ENCODE data around the gene TTC27. TPM values are rescaled to one million over a fixed set of nuclear protein-coding genes. Genes with fewer than 3 reads are reported as not detected.

TTC27 gene
- polyA plus RNA-seq, 1 experiment = 28.9 TPM

DNA sequence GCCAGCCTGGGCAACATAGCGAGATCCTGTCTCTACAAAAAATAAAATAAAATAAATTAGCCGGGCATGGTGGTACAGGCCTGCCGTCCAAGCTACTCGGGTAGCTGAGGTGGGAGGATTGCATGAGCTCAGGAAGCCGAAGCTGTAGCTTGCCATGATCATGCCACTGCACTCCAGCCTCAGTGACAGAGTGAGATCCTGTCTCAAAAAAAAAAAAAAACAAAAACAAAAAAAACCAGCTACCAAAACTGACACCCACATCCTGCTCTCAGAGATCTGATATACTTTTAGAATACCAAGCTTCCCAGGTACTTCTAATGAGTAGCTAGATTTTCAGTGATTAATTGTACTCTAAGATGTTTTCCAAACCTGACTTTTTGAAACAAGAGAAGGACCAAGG, 74.0 kb downstream of the TTC27 start:
- no peak for DNase-seq (ENCODE audit: low read depth, low spot score)
- no peaks in the 10 kb centered on the region for H3K9me3 ChIP-seq (ENCODE audit: control insufficient read depth, insufficient read depth, low read length)
- TF ChIP-seq, protein P1, sequence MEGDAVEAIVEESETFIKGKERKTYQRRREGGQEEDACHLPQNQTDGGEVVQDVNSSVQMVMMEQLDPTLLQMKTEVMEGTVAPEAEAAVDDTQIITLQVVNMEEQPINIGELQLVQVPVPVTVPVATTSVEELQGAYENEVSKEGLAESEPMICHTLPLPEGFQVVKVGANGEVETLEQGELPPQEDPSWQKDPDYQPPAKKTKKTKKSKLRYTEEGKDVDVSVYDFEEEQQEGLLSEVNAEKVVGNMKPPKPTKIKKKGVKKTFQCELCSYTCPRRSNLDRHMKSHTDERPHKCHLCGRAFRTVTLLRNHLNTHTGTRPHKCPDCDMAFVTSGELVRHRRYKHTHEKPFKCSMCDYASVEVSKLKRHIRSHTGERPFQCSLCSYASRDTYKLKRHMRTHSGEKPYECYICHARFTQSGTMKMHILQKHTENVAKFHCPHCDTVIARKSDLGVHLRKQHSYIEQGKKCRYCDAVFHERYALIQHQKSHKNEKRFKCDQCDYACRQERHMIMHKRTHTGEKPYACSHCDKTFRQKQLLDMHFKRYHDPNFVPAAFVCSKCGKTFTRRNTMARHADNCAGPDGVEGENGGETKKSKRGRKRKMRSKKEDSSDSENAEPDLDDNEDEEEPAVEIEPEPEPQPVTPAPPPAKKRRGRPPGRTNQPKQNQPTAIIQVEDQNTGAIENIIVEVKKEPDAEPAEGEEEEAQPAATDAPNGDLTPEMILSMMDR (IDR thresholded peaks at IDR 0.05; ENCODE audit: low read depth, low read length) = no peak
- ChIA-PET CTCF (no interaction called here), POLR2A (no interaction called here)
- no peak overlapping the region for H3K27ac ChIP-seq (ENCODE audit: low read depth, low read length)
- H3K27me3 ChIP-seq (ENCODE audit: control insufficient read depth, insufficient read depth, low read length) = no peaks in the 10 kb centered on the region
- no peak overlapping the region for H3K4me3 ChIP-seq (ENCODE audit: low read depth, low read length)

DNA sequence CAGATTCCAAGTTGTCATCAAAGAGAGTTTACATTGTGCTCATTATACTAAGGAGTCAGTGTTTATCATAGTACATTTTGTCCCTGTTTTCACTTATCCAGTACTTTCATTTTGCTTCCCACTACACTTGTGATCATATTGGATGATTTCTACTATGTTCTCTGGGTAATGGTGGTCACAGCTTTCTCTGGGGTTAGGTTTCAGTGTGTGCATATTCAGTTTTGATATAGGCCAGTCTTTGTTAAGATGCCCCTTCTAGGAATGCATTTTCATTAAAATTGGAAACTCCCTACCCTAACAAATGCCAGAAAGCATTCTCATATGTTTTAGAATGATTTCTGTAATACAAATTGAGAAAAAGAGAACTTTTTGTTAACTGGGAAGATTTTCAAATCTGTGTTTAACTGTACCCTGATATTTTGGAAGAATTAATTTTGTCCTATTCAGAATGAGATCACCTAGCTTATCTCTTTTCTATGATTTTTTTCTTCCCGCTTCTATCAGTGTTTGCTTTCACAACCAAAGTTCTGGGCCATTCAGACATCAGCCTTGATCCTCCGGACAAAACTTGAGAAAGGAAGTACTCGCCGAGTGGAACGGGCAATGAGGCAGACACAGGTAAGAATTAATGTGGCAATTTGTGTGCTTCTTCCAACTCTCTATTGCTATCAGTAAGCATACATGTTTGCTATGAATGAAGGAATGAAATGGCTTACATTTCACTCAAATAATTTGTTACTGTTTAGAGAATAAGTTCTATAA, 74.6 kb downstream of the TTC27 start:
- no peak for DNase-seq (ENCODE audit: low read depth, low spot score)
- ChIA-PET POLR2A (no interaction called here), CTCF (no interaction called here)
- Histone ChIP-seq H3K27me3 (ENCODE audit: control insufficient read depth, insufficient read depth, low read length) (no peaks in the 10 kb centered on the region), H3K9me3 (ENCODE audit: control insufficient read depth, insufficient read depth, low read length) (no peaks in the 10 kb centered on the region), H3K27ac (ENCODE audit: low read depth, low read length) (no peak overlapping the region), H3K4me3 (ENCODE audit: low read depth, low read length) (no peak overlapping the region)
- TF ChIP-seq, protein P1 (IDR thresholded peaks at IDR 0.05; ENCODE audit: low read depth, low read length) = no peak

DNA sequence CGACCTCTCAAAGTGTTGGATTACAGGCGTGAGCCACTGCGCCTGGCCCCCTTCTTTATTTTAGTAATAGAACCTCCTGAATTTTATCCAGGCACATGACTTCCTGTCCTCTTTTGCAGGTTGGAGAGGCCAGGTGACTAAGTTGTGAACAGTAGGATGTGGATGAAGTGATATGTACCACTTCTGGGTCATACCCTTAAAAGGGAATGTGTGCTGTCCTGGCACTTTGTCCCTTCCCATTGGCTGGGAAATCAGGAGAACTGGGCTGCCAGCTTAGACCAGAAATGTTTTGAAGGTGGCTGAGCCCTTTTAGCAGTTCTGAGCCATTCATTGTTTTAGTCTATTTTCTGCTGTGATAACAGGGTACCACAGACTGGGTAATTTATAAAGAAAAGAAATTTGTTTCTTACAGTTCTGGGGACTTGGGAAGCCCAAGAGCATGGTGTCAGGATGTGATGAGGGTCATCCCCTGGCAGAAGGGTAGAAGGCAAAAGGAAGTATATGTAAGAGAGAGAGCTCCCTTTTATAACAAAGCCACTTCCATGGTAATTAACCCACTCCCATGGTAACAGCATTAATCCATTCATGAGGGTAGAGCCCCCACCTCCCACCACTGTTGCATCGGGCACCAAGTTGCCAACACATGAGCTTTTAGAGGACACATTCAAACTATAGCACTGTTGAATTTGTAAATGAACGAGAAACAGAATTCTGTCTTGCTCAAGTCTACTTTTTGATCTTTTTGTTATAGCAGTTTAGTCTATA, 79.1 kb downstream of the TTC27 start:
- Histone ChIP-seq H3K27ac (ENCODE audit: low read depth, low read length) (no peak overlapping the region), H3K9me3 (ENCODE audit: control insufficient read depth, insufficient read depth, low read length) (no peaks in the 10 kb centered on the region), H3K4me3 (ENCODE audit: low read depth, low read length) (no peak overlapping the region), H3K27me3 (ENCODE audit: control insufficient read depth, insufficient read depth, low read length) (no peaks in the 10 kb centered on the region)
- ChIA-PET POLR2A (no interaction called here), CTCF (no interaction called here)
- TF ChIP-seq, protein P1 (IDR thresholded peaks at IDR 0.05; ENCODE audit: low read depth, low read length) = no peak
- no peak for DNase-seq (ENCODE audit: low read depth, low spot score)

DNA sequence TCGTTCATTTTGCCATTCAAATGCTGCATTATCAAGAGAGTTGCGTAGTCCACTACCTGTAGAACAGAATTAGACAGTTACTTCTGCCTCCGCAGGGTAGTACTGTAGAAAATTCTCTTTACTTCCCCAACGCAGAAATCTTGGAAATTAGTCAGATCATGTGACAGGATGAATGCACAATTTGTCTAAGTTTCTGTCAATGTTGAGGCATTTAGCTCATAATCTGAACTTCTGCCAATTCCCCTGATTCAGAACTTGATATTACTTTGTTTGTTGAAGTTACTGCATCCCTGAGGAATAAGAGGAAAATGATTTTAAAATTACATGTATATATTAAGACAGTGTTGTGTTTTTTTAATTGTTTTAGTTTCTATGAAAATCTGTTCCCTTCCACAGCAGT, 83.4 kb downstream of the TTC27 start:
- H3K9me3 ChIP-seq (ENCODE audit: control insufficient read depth, insufficient read depth, low read length) = no peaks in the 10 kb centered on the region
- TF ChIP-seq, protein P1 (IDR thresholded peaks at IDR 0.05; ENCODE audit: low read depth, low read length) = no peak
- CTCF ChIA-PET = interaction anchor here (0.6 kb wide), 1 partner anchor 27 kb away, joined by 3 read pairs; no protein-coding TSS in a partner anchor
- POLR2A ChIA-PET = no interaction called here
- peak; percentile 53 for DNase-seq (ENCODE audit: low read depth, low spot score)
- H3K27me3 ChIP-seq (ENCODE audit: control insufficient read depth, insufficient read depth, low read length) = no peaks in the 10 kb centered on the region
- H3K4me3 ChIP-seq (ENCODE audit: low read depth, low read length) = no peak overlapping the region
- H3K27ac ChIP-seq (ENCODE audit: low read depth, low read length) = no peak overlapping the region

DNA sequence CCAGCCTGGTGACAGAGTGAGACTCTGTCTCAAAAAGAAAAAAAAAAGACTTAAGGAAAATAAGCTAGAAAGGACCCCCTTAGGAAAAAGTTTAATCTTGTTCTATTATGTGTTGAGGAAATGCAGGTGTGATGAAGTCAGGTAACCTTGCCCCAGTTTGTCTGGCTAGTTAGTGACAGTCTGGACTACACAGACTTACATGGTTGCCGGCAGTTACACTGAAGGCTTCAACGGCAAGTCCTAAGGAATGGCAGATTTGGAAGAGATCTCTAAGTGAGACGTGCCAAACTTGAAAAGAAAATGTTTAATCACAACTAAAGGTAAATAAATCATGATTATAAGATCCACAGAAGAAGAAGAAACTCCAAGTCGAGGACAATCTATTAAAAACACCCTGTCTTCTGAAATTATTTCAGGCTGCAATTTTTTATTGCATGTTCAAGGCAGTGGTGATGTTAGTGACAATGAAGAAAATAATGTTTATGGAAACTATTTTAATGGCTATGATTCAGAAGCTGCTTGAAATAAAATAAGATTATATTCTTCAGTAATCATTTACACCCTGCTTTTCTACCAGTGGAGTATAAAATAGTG, 84.2 kb downstream of the TTC27 start:
- TF ChIP-seq, protein P1 (IDR thresholded peaks at IDR 0.05; ENCODE audit: low read depth, low read length) = no peak
- no peak for DNase-seq (ENCODE audit: low read depth, low spot score)
- no peak overlapping the region for H3K27ac ChIP-seq (ENCODE audit: low read depth, low read length)
- H3K9me3 ChIP-seq (ENCODE audit: control insufficient read depth, insufficient read depth, low read length) = no peaks in the 10 kb centered on the region
- H3K4me3 ChIP-seq (ENCODE audit: low read depth, low read length) = no peak overlapping the region
- H3K27me3 ChIP-seq (ENCODE audit: control insufficient read depth, insufficient read depth, low read length) = no peaks in the 10 kb centered on the region
- ChIA-PET CTCF (interaction anchor here (0.6 kb wide), 1 partner anchor 28 kb away, joined by 3 read pairs; no protein-coding TSS in a partner anchor), POLR2A (no interaction called here)
